Measurements from ENCODE around the gene HCRTR1.

GRCh38 chr1:31615414-31615813 is 2.1 kb upstream of the HCRTR1 start:
- TF ChIP-seq CTCF (IDR thresholded peaks at IDR 0.05) (no peak), POLR2A (IDR thresholded peaks at IDR 0.05) (no peak)

All from right lobe of liver (tissue), 4 donors.